ENCODE results near the gene ATG13. TPM values are rescaled to one million over a fixed set of nuclear protein-coding genes. Genes with fewer than 3 reads are reported as not detected.

ATG13 gene
- total and polyA plus RNA-seq, 2 of the 8 experiments (the other 6 are each of a cell fraction or from before 2014, with no cell fraction given) = 65.0 to 77.4 TPM

GRCh38 chr11:46695345-46696211 is 78.2 kb downstream of the ATG13 start:
- FAIRE-seq = no peak
- ChIA-PET POLR2A (ENCODE audit: partially characterized antibody) (interaction anchor here (0.6 to 1.4 kb wide), 3 partner anchors 10 to 314 kb away, joined by 3 to 5 read pairs (median 4); partner anchors contain the start of gene MDK), CTCF (ENCODE audit: partially characterized antibody) (interaction anchor here (0.6 to 2.0 kb wide), 3 partner anchors 12 to 308 kb away, joined by 3 to 6 read pairs (median 3); no protein-coding TSS in a partner anchor)

More at GRCh38 chr11:46695345-46696211, 78.2 kb downstream of the ATG13 start:
- H3K27ac ChIP-seq (ENCODE audit: low read depth, low read length) = no peak overlapping the region
- no peak overlapping the region for H2BK12ac ChIP-seq (ENCODE audit: low read depth, low read length)
- no peak overlapping the region for H2AFZ ChIP-seq (ENCODE audit: low read length)
- no peaks in the 10 kb centered on the region for H3K27me3 ChIP-seq (replicated peaks in 1 of 4; ENCODE audit: control insufficient read depth in 3 of 4, extremely low read depth in 1 of 4, insufficient read depth in 3 of 4, low read length in 3 of 4)
- WGBS, 2 experiments (ENCODE audit: extremely low coverage in 1 of 2, insufficient coverage in 1 of 2, insufficient read length in 1 of 2, insufficient replicate concordance in 2 of 2, low coverage in 1 of 2, low lambda C conversion rate in 2 of 2, missing lambda C conversion rate in 1 of 2) = 88% methylated on average over 12 of the region's 12 CpGs; no CpG with 5 or more reads in 1 of the 2 experiments
- no peak overlapping the region for H3K9ac ChIP-seq (replicated peaks in 1 of 4; ENCODE audit: extremely low read depth in 1 of 4, low read depth in 3 of 4, low read length in 3 of 4)
- H3K4ac ChIP-seq (replicated peaks; ENCODE audit: insufficient read length, low read depth, low read length) = no peak overlapping the region
- H3K18ac ChIP-seq (ENCODE audit: extremely low read depth, low read length) = no peak overlapping the region
- no peaks in the 10 kb centered on the region; a peak in 2 of 7 replicates for H3K4me1 ChIP-seq (replicated peaks in 1 of 4; ENCODE audit: control insufficient read depth in 3 of 4, insufficient read depth in 4 of 4, low read length in 3 of 4)
- H3K79me2 ChIP-seq (ENCODE audit: control insufficient read depth in 1 of 2, insufficient read depth in 2 of 2, low read length in 2 of 2) = peaks cover 0 to 4% of the 10 kb centered on the region in 2 experiments; a peak in 1 of 4 replicates
- TF ChIP-seq MAFK (IDR thresholded peaks at IDR 0.05; ENCODE audit: low read depth, low read length) = no peak
- TF ChIP-seq TAF7 (optimal IDR thresholded peaks at IDR 0.05; ENCODE audit: borderline replicate concordance, low read depth, low read length) = no peak
- TF ChIP-seq E2F6 (IDR thresholded peaks at IDR 0.05) = no peak
- no peak for TF ChIP-seq BACH1 (IDR thresholded peaks at IDR 0.05; ENCODE audit: low read length)
- no peak for TF ChIP-seq MAX (IDR thresholded peaks at IDR 0.05)
- TF ChIP-seq NANOG (IDR thresholded peaks at IDR 0.05; ENCODE audit: insufficient read depth, low read depth, low read length, poor library complexity, severe bottlenecking) = no peak
- no peak for TF ChIP-seq SIRT6 (IDR thresholded peaks at IDR 0.05; ENCODE audit: low read length)
- no peaks in the 10 kb centered on the region for H3K79me1 ChIP-seq (ENCODE audit: low read depth, low read length)
- H4K20me1 ChIP-seq (replicated peaks in 1 of 2; ENCODE audit: control insufficient read depth in 1 of 2, insufficient read depth in 2 of 2, low read length in 2 of 2) = peaks cover 2% of the 10 kb centered on the region in 2 experiments
- no peak overlapping the region for H2BK5ac ChIP-seq (ENCODE audit: low read depth, low read length)
- H3K23me2 ChIP-seq (ENCODE audit: low read depth, low read length) = peaks cover 3% of the 10 kb centered on the region; the same call in 1 of the 2 replicates
- no peak overlapping the region for H2BK15ac ChIP-seq (ENCODE audit: low read length)
- peaks cover 2 to 11% (median 6%) of the 10 kb centered on the region in 4 experiments; a peak in 3 of 8 replicates for H3K36me3 ChIP-seq (ENCODE audit: control insufficient read depth in 2 of 4, insufficient read depth in 4 of 4, low read length in 3 of 4)
- no peak overlapping the region for H4K8ac ChIP-seq (ENCODE audit: extremely low read depth, insufficient read depth, low read length)
- H3K9me3 ChIP-seq (ENCODE audit: insufficient read depth in 2 of 2, low read depth in 1 of 2, low read length in 1 of 2) = no peaks in the 10 kb centered on the region
- H2BK20ac ChIP-seq (ENCODE audit: low read length) = no peak overlapping the region
- H4K91ac ChIP-seq (replicated peaks; ENCODE audit: insufficient read length, low read length) = no peak overlapping the region
- H3K23ac ChIP-seq (ENCODE audit: insufficient read length) = no peak overlapping the region
- H3K4me2 ChIP-seq (ENCODE audit: insufficient read depth in 1 of 2, low read depth in 2 of 2, low read length in 2 of 2) = no peak overlapping the region
- no peak for DNase-seq (ENCODE audit: low read depth in 1 of 2, low spot score in 2 of 2)
- no peak overlapping the region for H3K14ac ChIP-seq (ENCODE audit: insufficient read length)
- no peak overlapping the region for H2BK120ac ChIP-seq (replicated peaks; ENCODE audit: low read depth, low read length)
- H3K4me3 ChIP-seq (ENCODE audit: extremely low read depth in 1 of 4, insufficient read depth in 2 of 4, low read depth in 3 of 4, low read length in 4 of 4) = no peak overlapping the region
- H2AK5ac ChIP-seq (ENCODE audit: low read depth, low read length) = no peak overlapping the region
- no peak overlapping the region for H4K5ac ChIP-seq (ENCODE audit: insufficient read length, low read depth, low read length)
- H3K56ac ChIP-seq (replicated peaks; ENCODE audit: insufficient read length, low read depth, low read length) = no peak overlapping the region

All from H1 (cell line).